ENCODE data around the gene CAB39L. TPM values are rescaled to one million over a fixed set of nuclear protein-coding genes. Genes with fewer than 3 reads are reported as not detected.

CAB39L gene
- total RNA-seq, 1 experiment from 2014 or later: 6.2 TPM

DNA sequence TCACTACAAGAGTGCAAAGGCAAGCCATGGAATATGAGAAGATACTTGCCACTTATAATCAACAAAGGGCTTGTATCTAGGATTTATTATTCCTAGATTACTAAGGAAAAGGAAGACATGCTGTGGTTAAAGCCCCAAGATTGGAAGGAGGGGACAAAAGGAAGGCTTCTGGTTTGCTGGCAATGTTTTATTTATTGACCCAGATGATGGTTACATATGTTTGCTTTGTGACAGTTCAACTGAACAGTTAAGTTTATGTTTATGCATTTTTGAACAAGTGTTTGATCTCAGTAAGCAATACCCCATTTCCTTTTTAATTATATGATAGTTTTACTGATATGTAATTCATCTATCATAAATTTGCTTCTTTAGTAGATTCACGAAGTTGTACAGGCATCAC is 155.9 kb downstream of the CAB39L start:
- no TSS peak for BruUV-seq (replicated peaks)

GRCh38 chr13:49279885-49280284 is 164.0 kb downstream of the CAB39L start:
- no peak for DNase-seq (ENCODE audit: unreplicated experiment)
- POLR2A ChIA-PET: interaction anchor here (1.6 kb wide), 1 partner anchor 32 kb away, joined by 10 read pairs; the partner anchor contains the start of gene CDADC1
- Mint-ChIP-seq H3K9me3 (ENCODE audit: unreplicated experiment) (no peaks in the 10 kb centered on the region), H3K4me3 (ENCODE audit: unreplicated experiment) (no peak overlapping the region), H3K27ac (ENCODE audit: low read depth, unreplicated experiment) (no peak overlapping the region), H3K4me1 (ENCODE audit: insufficient read depth, unreplicated experiment) (no peaks in the 10 kb centered on the region), H3K36me3 (ENCODE audit: insufficient read depth, unreplicated experiment) (no peaks in the 10 kb centered on the region), H3K27me3 (ENCODE audit: insufficient read depth, unreplicated experiment) (no peaks in the 10 kb centered on the region)
- TF ChIP-seq CTCF (IDR thresholded peaks at IDR 0.05; ENCODE audit: unreplicated experiment): no peak
- no TSS peak for BruUV-seq (replicated peaks)
- intact Hi-C loops (cut with micrococcal nuclease): loop anchor here (10.0 kb wide), 1 partner anchor 505 kb away; no protein-coding TSS in a partner anchor
- CTCF ChIA-PET: interaction anchor here (0.7 to 2.2 kb wide), 16 partner anchors 9 to 496 kb away, joined by 3 to 13 read pairs (median 4); partner anchors contain the start of gene CDADC1

More for the DNA sequence above, 155.9 kb downstream of the CAB39L start:
- H3K4me3 Mint-ChIP-seq (ENCODE audit: unreplicated experiment): no peak overlapping the region
- TF ChIP-seq CTCF (IDR thresholded peaks at IDR 0.05; ENCODE audit: unreplicated experiment): no peak
- intact Hi-C loops (cut with micrococcal nuclease): loop anchor here (10.0 kb wide), 1 partner anchor 513 kb away; no protein-coding TSS in a partner anchor
- H3K27ac Mint-ChIP-seq (ENCODE audit: low read depth, unreplicated experiment): no peak overlapping the region
- H3K36me3 Mint-ChIP-seq (ENCODE audit: insufficient read depth, unreplicated experiment): no peaks in the 10 kb centered on the region
- POLR2A ChIA-PET: no interaction called here
- H3K27me3 Mint-ChIP-seq (ENCODE audit: insufficient read depth, unreplicated experiment): no peaks in the 10 kb centered on the region
- CTCF ChIA-PET: no interaction called here
- H3K4me1 Mint-ChIP-seq (ENCODE audit: insufficient read depth, unreplicated experiment): no peaks in the 10 kb centered on the region
- H3K9me3 Mint-ChIP-seq (ENCODE audit: unreplicated experiment): no peaks in the 10 kb centered on the region
- no peak for DNase-seq (ENCODE audit: unreplicated experiment)

- Mint-ChIP-seq H3K4me1 (ENCODE audit: insufficient read depth, unreplicated experiment) (no peaks in the 10 kb centered on the region), H3K9me3 (ENCODE audit: unreplicated experiment) (no peaks in the 10 kb centered on the region), H3K36me3 (ENCODE audit: insufficient read depth, unreplicated experiment) (no peaks in the 10 kb centered on the region), H3K4me3 (ENCODE audit: unreplicated experiment) (no peak overlapping the region), H3K27ac (ENCODE audit: low read depth, unreplicated experiment) (no peak overlapping the region), H3K27me3 (ENCODE audit: insufficient read depth, unreplicated experiment) (no peaks in the 10 kb centered on the region)
- POLR2A ChIA-PET: interaction anchor here (0.7 to 1.4 kb wide), 4 partner anchors 13 to 412 kb away, joined by 3 to 5 read pairs (median 4); partner anchors contain the start of genes CDADC1 and EBPL
- TF ChIP-seq CTCF (IDR thresholded peaks at IDR 0.05; ENCODE audit: unreplicated experiment): no peak
- CTCF ChIA-PET: interaction anchor here (0.6 to 2.1 kb wide), 6 partner anchors 11 to 180 kb away, joined by 3 to 8 read pairs (median 4); no protein-coding TSS in a partner anchor
- intact Hi-C loops (cut with micrococcal nuclease): no loop called here
- BruUV-seq (replicated peaks): no TSS peak
- no peak for DNase-seq (ENCODE audit: unreplicated experiment)
Measured at GRCh38 chr13:49279112-49279511, 164.8 kb downstream of the CAB39L start.

DNA sequence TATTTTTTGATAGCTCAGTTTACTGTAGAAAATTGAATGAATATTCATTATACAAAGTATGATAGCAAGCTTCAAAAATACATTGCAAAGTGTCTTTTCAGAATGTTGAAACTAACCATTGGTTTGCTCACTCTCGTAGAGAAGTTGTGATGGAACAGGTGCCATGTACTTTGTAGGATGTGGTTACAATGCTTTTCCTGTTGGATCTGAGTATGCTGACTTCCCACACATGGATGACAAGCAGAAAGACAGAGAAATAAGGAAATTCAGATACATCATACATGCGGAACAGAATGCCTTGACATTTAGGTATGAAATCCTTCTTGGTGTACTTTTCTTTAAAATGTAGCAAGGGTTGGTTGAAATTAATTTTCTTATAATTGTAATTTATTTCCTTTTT is 165.7 kb downstream of the CAB39L start:
- Mint-ChIP-seq H3K4me1 (ENCODE audit: insufficient read depth, unreplicated experiment) (no peaks in the 10 kb centered on the region), H3K9me3 (ENCODE audit: unreplicated experiment) (no peaks in the 10 kb centered on the region), H3K4me3 (ENCODE audit: unreplicated experiment) (no peak overlapping the region), H3K36me3 (ENCODE audit: insufficient read depth, unreplicated experiment) (no peaks in the 10 kb centered on the region), H3K27me3 (ENCODE audit: insufficient read depth, unreplicated experiment) (no peaks in the 10 kb centered on the region), H3K27ac (ENCODE audit: low read depth, unreplicated experiment) (no peak overlapping the region)
- CTCF ChIA-PET: interaction anchor here (0.6 to 2.1 kb wide), 7 partner anchors 24 to 329 kb away, joined by 3 to 8 read pairs (median 3); no protein-coding TSS in a partner anchor
- no peak for DNase-seq (ENCODE audit: unreplicated experiment)
- TF ChIP-seq CTCF (IDR thresholded peaks at IDR 0.05; ENCODE audit: unreplicated experiment): no peak
- no TSS peak for BruUV-seq (replicated peaks)
- POLR2A ChIA-PET: interaction anchor here (1.1 to 1.4 kb wide), 2 partner anchors 30 to 67 kb away, joined by 3 to 5 read pairs; partner anchors contain the start of gene CDADC1
- intact Hi-C loops (cut with micrococcal nuclease): no loop called here
